K562 (cell line): ENCODE results near the gene MRPL27. TPM values are rescaled to one million over a fixed set of nuclear protein-coding genes. Genes with fewer than 3 reads are reported as not detected.

Experiments
- NONO ChIP-seq, 2 experiments: fragments of 200-400 bp in 1 of 2; fragments of 450-650 bp in 1 of 2; formaldehyde crosslinking in 1 of 2; IDR thresholded peaks; 2 replicates each; pipeline ENCODE4 v1.6.1; 2017; ENCODE audit warnings: low read depth in 2 of 2, mild to moderate bottlenecking in 2 of 2, moderate library complexity in 2 of 2, low read length in 1 of 2
- RFX7 ChIP-seq: fragments of 250-450 bp; sonication (Bioruptor Pico); IDR thresholded peaks from 2 replicates; pipeline ENCODE4 v1.5.1; 2021; ENCODE audit warnings: mild to moderate bottlenecking
- SMAD1 ChIP-seq: fragments of 150-350 bp; IDR thresholded peaks from 2 replicates; pipeline ENCODE4 v1.6.1; 2014; ENCODE audit warnings: low read length, low read depth; ENCODE audit not compliant: partially characterized antibody
- SRSF1 ChIP-seq: fragments of 200-400 bp; formaldehyde crosslinking; IDR thresholded peaks from 2 replicates; pipeline ENCODE4 v1.6.1; 2017; ENCODE audit warnings: mild to moderate bottlenecking, low read depth, low read length, moderate library complexity
- ZC3H4 ChIP-seq: sonication (generic); formaldehyde crosslinking; IDR thresholded peaks from 2 replicates; pipeline ENCODE4 v1.9.0; 2021; ENCODE audit warnings: missing genetic modification reagents, borderline replicate concordance
- ZNF184 ChIP-seq: sonication (generic); formaldehyde crosslinking; IDR thresholded peaks from 2 replicates; pipeline ENCODE4 v1.5.0; 2020; ENCODE audit warnings: missing genetic modification reagents
- polyA plus RNA-seq, 8 experiments: library from polyadenylated mRNA; depleted of rRNA in 4 of 8; stranded (reverse) in 5 of 8; unstranded in 3 of 8; fragments of >200 nt; fragmentation: Nextera tagmentation in 2 of 8; fragmentation: Illumina TruSeq in 1 of 8; extraction: Ambion mirVana in 2 of 8; extraction: Trizol in 1 of 8; gene quantifications; 2 replicates each; pipeline versions ENCODE4 v1.2.1 to v1.2.3, GENCODE V29; 2011 to 2014; ENCODE audit warnings: inconsistent platforms in 1 of 8, missing spikeins in 1 of 8
- total RNA-seq, 7 experiments: library from RNA; depleted of rRNA in 6 of 7; stranded (reverse); fragments of >200 nt in 6 of 7; fragmentation: Illumina TruSeq in 2 of 7; extraction: Trizol in 2 of 7; gene quantifications; 2 replicates each; pipeline versions ENCODE4 v1.2.1 to v1.2.3, GENCODE V29; 2011 to 2021; ENCODE audit warnings: low replicate concordance in 1 of 7
- TF ChIP-seq, protein P1 (sequence below), 2 experiments: fragments of 450-650 bp; formaldehyde crosslinking in 1 of 2; IDR thresholded peaks; 2 replicates each; pipeline versions ENCODE4 v1.4.0 to v1.6.1; 2014 to 2020; ENCODE audit warnings: mild to moderate bottlenecking in 2 of 2, borderline replicate concordance in 1 of 2, low read depth in 1 of 2
- TF ChIP-seq, protein P2 (sequence below), 2 experiments: fragments of 450-650 bp; IDR thresholded peaks; 2 replicates each; pipeline ENCODE4 v1.6.1; 2016
- TF ChIP-seq, protein P3 (sequence below), 3 experiments: IDR thresholded peaks in 2 of 3; conservative IDR thresholded peaks in 1 of 3; 2 replicates each; pipeline ENCODE4 v1.5.1; 2011 to 2012; ENCODE audit warnings: low read length in 3 of 3, mild to moderate bottlenecking in 3 of 3, control low read depth in 2 of 3, improper control_type of control experiment in 1 of 3, inconsistent platforms in 1 of 3, low read depth in 1 of 3, mixed read lengths in 1 of 3, moderate library complexity in 1 of 3; ENCODE audit not compliant: insufficient read depth in 2 of 3
- TF ChIP-seq, protein P4 (sequence below), 2 experiments: fragments of 450-650 bp in 1 of 2; sonication (generic) in 1 of 2; formaldehyde crosslinking; conservative IDR thresholded peaks; 2 replicates each; pipeline versions ENCODE4 v1.4.0 to v1.8.1; 2020 to 2022; ENCODE audit warnings: mild to moderate bottlenecking in 1 of 2, missing genetic modification reagents in 1 of 2
- TF ChIP-seq, protein P5 (sequence below): conservative IDR thresholded peaks from 2 replicates; pipeline ENCODE4 v1.6.1; 2011; ENCODE audit warnings: low read depth, mild to moderate bottlenecking, low read length; ENCODE audit not compliant: control insufficient read depth

MRPL27 gene
- total and polyA plus RNA-seq, 9 of the 15 experiments (the other 6 are each of a cell fraction or from before 2014, with no cell fraction given): 96.3 to 401 (median 142) TPM

DNA sequence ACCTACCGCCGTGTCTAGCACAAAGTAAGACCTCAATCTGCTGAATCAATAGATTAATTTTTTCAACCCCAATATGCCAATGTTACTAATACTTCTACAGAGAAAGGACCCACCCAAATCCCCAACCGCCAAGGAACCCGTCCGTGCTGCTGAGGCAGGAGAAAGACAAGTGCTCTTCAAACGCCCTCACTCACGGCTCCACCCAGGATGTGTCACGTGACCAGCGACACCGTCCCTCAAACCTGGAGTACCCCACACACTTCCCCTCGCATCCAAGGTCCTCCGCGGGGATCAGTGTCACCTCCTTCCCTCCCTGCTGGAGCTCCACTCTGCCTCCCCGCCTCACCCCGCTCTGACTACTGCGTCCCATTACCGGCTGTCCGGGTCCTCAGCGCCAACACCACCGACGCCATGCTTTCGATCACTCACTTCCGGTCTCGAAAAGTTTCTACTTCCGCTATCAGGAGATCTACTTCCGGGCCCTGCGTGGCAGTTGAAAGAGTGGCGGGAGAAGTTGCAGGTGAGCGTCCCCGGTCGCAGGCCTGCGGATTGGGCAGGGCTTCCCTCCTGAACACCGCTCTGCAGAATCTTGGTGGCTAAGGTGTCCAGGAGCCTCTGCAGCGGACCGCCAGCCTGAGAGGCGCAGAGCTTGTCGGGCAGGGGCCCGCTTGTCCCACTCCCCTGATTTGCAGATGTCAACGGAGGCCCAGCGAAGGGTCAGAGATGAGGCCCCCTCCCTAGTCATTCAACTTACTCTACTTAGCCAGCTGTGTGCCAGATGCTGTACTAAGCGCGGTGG lies at the start of gene MRPL27, which contains the start of gene EME1 (continued):
- TF ChIP-seq, protein P1, sequence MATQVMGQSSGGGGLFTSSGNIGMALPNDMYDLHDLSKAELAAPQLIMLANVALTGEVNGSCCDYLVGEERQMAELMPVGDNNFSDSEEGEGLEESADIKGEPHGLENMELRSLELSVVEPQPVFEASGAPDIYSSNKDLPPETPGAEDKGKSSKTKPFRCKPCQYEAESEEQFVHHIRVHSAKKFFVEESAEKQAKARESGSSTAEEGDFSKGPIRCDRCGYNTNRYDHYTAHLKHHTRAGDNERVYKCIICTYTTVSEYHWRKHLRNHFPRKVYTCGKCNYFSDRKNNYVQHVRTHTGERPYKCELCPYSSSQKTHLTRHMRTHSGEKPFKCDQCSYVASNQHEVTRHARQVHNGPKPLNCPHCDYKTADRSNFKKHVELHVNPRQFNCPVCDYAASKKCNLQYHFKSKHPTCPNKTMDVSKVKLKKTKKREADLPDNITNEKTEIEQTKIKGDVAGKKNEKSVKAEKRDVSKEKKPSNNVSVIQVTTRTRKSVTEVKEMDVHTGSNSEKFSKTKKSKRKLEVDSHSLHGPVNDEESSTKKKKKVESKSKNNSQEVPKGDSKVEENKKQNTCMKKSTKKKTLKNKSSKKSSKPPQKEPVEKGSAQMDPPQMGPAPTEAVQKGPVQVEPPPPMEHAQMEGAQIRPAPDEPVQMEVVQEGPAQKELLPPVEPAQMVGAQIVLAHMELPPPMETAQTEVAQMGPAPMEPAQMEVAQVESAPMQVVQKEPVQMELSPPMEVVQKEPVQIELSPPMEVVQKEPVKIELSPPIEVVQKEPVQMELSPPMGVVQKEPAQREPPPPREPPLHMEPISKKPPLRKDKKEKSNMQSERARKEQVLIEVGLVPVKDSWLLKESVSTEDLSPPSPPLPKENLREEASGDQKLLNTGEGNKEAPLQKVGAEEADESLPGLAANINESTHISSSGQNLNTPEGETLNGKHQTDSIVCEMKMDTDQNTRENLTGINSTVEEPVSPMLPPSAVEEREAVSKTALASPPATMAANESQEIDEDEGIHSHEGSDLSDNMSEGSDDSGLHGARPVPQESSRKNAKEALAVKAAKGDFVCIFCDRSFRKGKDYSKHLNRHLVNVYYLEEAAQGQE (IDR thresholded peaks at IDR 0.05; ENCODE audit: borderline replicate concordance): peak; percentile 84
- TF ChIP-seq, protein P1 (CRISPR knock-in tag; IDR thresholded peaks at IDR 0.05; ENCODE audit: low read depth): peak; percentile 80; the same call in 1 of the 2 replicates
- TF ChIP-seq ZC3H4 (CRISPR knock-in tag): no peak
- TF ChIP-seq RFX7 (CRISPR knock-in tag): no peak
- TF ChIP-seq, protein P2, sequence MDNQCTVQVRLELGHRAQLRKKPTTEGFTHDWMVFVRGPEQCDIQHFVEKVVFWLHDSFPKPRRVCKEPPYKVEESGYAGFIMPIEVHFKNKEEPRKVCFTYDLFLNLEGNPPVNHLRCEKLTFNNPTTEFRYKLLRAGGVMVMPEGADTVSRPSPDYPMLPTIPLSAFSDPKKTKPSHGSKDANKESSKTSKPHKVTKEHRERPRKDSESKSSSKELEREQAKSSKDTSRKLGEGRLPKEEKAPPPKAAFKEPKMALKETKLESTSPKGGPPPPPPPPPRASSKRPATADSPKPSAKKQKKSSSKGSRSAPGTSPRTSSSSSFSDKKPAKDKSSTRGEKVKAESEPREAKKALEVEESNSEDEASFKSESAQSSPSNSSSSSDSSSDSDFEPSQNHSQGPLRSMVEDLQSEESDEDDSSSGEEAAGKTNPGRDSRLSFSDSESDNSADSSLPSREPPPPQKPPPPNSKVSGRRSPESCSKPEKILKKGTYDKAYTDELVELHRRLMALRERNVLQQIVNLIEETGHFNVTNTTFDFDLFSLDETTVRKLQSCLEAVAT (IDR thresholded peaks at IDR 0.05): no peak; a peak in 2 of 4 replicates
- TF ChIP-seq, protein P3, sequence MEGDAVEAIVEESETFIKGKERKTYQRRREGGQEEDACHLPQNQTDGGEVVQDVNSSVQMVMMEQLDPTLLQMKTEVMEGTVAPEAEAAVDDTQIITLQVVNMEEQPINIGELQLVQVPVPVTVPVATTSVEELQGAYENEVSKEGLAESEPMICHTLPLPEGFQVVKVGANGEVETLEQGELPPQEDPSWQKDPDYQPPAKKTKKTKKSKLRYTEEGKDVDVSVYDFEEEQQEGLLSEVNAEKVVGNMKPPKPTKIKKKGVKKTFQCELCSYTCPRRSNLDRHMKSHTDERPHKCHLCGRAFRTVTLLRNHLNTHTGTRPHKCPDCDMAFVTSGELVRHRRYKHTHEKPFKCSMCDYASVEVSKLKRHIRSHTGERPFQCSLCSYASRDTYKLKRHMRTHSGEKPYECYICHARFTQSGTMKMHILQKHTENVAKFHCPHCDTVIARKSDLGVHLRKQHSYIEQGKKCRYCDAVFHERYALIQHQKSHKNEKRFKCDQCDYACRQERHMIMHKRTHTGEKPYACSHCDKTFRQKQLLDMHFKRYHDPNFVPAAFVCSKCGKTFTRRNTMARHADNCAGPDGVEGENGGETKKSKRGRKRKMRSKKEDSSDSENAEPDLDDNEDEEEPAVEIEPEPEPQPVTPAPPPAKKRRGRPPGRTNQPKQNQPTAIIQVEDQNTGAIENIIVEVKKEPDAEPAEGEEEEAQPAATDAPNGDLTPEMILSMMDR (IDR thresholded peaks at IDR 0.05 in 2 of 3, conservative IDR thresholded peaks at IDR 0.05 in 1 of 3; ENCODE audit: insufficient read depth in 2 of 3, low read depth in 1 of 3, low read length in 3 of 3): 0 out of 6 replicates have a peak, but pooled peaks of 1 of the 3 experiments have one; percentile 9
- no peak for TF ChIP-seq ZNF184 (CRISPR knock-in tag)
- TF ChIP-seq, protein P4, sequence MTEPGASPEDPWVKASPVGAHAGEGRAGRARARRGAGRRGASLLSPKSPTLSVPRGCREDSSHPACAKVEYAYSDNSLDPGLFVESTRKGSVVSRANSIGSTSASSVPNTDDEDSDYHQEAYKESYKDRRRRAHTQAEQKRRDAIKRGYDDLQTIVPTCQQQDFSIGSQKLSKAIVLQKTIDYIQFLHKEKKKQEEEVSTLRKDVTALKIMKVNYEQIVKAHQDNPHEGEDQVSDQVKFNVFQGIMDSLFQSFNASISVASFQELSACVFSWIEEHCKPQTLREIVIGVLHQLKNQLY (CRISPR knock-in tag; conservative IDR thresholded peaks at IDR 0.05): no peak
- TF ChIP-seq SRSF1: no peak
- TF ChIP-seq, protein P5, sequence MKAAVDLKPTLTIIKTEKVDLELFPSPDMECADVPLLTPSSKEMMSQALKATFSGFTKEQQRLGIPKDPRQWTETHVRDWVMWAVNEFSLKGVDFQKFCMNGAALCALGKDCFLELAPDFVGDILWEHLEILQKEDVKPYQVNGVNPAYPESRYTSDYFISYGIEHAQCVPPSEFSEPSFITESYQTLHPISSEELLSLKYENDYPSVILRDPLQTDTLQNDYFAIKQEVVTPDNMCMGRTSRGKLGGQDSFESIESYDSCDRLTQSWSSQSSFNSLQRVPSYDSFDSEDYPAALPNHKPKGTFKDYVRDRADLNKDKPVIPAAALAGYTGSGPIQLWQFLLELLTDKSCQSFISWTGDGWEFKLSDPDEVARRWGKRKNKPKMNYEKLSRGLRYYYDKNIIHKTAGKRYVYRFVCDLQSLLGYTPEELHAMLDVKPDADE: peak; percentile 76; the same call in 1 of the 2 replicates
- TF ChIP-seq SMAD1: peak; percentile 62
- 0 out of 4 replicates have a peak, but pooled peaks of 1 of the 2 experiments have one; percentile 34 for TF ChIP-seq NONO (IDR thresholded peaks at IDR 0.05; ENCODE audit: low read depth in 2 of 2, low read length in 1 of 2)
